Fibroblast of villous mesenchyme (primary cell): ENCODE results near the gene C7orf33. TPM values are rescaled to one million over a fixed set of nuclear protein-coding genes. Genes with fewer than 3 reads are reported as not detected.
"Not testable (repeated sequence)": the region's sequence is repeated elsewhere in the genome, so short reads cannot be mapped to it uniquely, and the experiment has no call there.

ENCODE experiments used
- DNase-seq: peaks from one replicate; pipeline ENCODE4 v3.0.0-alpha.2; 2010; ENCODE audit warnings: low read depth
- H3K4me3 ChIP-seq: 2 replicates; pipeline ENCODE4 v1.5.1; 2011; ENCODE audit warnings: low read depth, mild to moderate bottlenecking, low read length
- total RNA-seq: library from RNA; depleted of rRNA; stranded (reverse); fragments of >200 nt; gene quantifications from 2 replicates; pipeline ENCODE4 v1.2.3, GENCODE V29; 2012
- TF ChIP-seq, protein P1 (sequence below): IDR thresholded peaks from 2 replicates; pipeline ENCODE4 v1.5.1; 2012; ENCODE audit warnings: low read depth, mild to moderate bottlenecking, low read length; ENCODE audit not compliant: insufficient read depth

The C7orf33 gene
- total RNA-seq, 1 donor: not detected

DNA sequence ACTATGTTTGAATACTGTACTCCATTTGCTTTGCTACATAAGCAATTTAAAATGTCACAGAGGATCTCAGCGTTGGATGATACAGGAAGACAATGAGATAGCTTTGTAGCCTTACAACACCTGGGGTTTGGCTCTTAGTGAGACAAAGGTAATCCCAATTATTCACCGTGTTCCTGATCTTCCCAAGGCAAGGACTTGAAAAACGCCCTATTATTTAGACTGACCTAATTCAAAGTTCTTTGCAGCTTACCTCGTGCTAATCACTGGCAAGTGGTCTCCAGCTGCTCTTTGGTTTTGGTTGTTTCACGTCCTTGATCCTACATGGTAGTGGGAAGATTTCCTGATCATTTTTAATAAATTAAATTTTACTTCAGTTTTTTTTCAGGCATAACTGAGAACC, 23.0 kb upstream of the C7orf33 start:
- H3K4me3 ChIP-seq: no peak overlapping the region
- TF ChIP-seq, protein P1, sequence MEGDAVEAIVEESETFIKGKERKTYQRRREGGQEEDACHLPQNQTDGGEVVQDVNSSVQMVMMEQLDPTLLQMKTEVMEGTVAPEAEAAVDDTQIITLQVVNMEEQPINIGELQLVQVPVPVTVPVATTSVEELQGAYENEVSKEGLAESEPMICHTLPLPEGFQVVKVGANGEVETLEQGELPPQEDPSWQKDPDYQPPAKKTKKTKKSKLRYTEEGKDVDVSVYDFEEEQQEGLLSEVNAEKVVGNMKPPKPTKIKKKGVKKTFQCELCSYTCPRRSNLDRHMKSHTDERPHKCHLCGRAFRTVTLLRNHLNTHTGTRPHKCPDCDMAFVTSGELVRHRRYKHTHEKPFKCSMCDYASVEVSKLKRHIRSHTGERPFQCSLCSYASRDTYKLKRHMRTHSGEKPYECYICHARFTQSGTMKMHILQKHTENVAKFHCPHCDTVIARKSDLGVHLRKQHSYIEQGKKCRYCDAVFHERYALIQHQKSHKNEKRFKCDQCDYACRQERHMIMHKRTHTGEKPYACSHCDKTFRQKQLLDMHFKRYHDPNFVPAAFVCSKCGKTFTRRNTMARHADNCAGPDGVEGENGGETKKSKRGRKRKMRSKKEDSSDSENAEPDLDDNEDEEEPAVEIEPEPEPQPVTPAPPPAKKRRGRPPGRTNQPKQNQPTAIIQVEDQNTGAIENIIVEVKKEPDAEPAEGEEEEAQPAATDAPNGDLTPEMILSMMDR: no peak
- DNase-seq: no peak

DNA sequence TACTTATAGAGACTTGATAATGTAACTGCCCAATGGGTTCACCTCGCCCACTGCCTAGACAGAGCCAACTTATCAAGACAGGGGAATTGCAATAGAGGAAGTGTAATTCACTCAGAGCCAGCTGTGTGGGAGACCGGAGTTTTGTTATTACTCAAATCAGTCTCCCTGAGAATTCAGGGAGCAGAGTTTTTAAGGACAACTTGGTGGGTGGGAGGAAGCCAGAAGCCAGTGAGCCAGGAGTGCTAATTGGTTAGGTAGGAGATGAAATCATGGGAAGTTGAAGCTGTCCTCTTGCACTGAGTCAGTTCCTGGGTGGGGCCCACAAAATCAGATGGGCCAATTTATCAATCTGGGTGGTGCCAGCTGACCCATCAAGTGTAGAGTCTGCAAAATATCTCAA, 20.1 kb upstream of the C7orf33 start:
- TF ChIP-seq, protein P1: no peak
- no peak for DNase-seq
- no peak overlapping the region for H3K4me3 ChIP-seq

DNA sequence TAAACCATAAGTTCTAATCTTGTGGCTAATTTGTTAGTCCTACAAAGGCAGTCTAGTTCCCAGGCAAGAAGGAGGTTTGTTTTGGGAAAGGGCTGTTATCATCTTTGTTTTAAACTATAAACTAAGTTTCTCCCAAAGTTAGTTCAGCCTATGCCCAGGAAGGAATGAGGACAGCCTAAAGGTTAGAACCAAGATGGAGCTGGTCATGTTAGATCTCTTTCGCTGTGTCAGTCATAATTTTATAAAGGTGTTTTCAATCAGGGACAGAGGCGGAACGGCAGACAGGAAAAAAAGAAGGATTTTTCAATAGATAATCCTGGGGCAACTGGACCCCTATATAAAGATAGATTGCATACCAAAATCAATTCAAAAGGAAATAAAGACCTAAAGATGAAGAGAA, 19.6 kb upstream of the C7orf33 start:
- not testable (repeated sequence) for H3K4me3 ChIP-seq, DNase-seq

DNA sequence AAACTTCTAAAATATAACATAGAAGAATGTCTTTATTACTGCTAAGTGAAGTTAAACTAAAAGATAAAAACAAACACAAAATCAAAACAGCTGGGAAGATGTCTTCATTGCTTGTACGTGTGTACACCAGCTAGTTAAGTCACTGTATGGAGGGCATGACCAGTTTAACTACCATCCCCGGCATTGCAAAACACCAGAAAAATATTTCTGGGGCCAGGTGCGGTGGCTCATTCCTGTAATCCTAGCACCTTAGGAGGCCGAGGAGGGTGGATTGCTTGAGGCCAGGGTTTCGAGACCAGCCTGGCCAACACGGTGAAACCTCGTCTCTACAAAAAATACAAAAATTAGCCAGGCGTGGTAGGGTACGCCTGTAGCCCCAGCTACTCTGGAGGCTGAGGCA, 19.2 kb upstream of the C7orf33 start:
- H3K4me3 ChIP-seq: no peak overlapping the region
- no peak for DNase-seq
- TF ChIP-seq, protein P1: no peak

GRCh38 chr7:148572067-148572522, 18.5 kb upstream of the C7orf33 start:
- no peak overlapping the region for H3K4me3 ChIP-seq
- DNase-seq: no peak
- TF ChIP-seq, protein P1: no peak

- not testable (repeated sequence) for DNase-seq, H3K4me3 ChIP-seq
Measured at GRCh38 chr7:148573581-148573980, 17.0 kb upstream of the C7orf33 start.

DNA sequence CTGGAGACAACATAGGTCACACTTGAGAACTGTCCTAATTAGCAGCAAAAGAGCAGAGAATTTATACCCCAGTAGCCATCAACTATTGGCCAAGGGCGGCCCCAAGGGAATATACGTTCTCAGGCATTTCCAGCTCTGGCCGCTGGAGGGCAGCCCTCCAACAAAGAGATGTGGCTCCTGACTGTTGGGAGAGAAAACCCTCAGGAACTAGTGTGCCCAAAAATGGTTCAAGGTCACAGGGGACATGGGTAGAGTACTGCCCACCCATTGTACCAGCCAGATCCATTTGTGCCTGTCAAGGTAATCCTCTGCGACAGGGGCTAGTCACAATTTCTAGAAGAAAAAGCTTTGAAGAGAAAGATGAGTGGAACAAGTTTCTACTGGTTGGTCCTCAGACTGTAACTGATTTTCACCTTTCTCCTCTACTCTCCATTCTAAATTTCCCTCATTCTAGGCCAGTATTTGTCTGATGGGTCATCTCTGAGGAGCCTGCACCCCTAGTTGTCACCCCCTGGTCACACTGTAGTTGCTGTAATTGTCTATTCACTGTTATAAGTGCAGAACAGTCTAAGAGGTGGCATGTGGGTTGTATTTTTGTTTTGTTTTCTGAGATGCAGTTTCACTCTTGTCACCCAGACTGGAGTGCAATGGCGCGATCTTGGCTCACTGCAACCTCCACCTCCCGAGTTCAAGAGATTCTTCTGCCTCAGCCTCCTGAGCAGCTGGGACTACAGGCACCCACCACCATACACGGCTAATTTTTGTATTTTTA, 14.7 kb upstream of the C7orf33 start:
- TF ChIP-seq, protein P1: peak; percentile 90
- DNase-seq: peak; percentile 65
- H3K4me3 ChIP-seq: no peak overlapping the region

- DNase-seq: no peak
- H3K4me3 ChIP-seq: no peak overlapping the region
- TF ChIP-seq, protein P1: no peak
Measured at GRCh38 chr7:148579366-148579765, 11.2 kb upstream of the C7orf33 start.
